ENCODE measurements around the gene TP53RK. TPM values are rescaled to one million over a fixed set of nuclear protein-coding genes. Genes with fewer than 3 reads are reported as not detected.
A peak's percentile ranks its signal among the peaks of the same experiment; 100 is the strongest.

The TP53RK gene
- total and polyA plus RNA-seq, 2 of the 13 experiments (the other 11 are each of a cell fraction or from before 2014, with no cell fraction given): 12.9 to 25.5 TPM

- TF ChIP-seq DNMT1 (CRISPR knock-in tag; IDR thresholded peaks at IDR 0.05): peak; percentile 96; the same call in 1 of the 2 replicates
- TF ChIP-seq NKX3-1 (CRISPR knock-in tag; IDR thresholded peaks at IDR 0.05): 0 out of 2 replicates have a peak, but pooled peaks have one; percentile 37
- TF ChIP-seq, protein P1, sequence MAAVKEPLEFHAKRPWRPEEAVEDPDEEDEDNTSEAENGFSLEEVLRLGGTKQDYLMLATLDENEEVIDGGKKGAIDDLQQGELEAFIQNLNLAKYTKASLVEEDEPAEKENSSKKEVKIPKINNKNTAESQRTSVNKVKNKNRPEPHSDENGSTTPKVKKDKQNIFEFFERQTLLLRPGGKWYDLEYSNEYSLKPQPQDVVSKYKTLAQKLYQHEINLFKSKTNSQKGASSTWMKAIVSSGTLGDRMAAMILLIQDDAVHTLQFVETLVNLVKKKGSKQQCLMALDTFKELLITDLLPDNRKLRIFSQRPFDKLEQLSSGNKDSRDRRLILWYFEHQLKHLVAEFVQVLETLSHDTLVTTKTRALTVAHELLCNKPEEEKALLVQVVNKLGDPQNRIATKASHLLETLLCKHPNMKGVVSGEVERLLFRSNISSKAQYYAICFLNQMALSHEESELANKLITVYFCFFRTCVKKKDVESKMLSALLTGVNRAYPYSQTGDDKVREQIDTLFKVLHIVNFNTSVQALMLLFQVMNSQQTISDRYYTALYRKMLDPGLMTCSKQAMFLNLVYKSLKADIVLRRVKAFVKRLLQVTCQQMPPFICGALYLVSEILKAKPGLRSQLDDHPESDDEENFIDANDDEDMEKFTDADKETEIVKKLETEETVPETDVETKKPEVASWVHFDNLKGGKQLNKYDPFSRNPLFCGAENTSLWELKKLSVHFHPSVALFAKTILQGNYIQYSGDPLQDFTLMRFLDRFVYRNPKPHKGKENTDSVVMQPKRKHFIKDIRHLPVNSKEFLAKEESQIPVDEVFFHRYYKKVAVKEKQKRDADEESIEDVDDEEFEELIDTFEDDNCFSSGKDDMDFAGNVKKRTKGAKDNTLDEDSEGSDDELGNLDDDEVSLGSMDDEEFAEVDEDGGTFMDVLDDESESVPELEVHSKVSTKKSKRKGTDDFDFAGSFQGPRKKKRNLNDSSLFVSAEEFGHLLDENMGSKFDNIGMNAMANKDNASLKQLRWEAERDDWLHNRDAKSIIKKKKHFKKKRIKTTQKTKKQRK (IDR thresholded peaks at IDR 0.05; ENCODE audit: low read length): no peak
- TF ChIP-seq ATAD3A (CRISPR knock-in tag; IDR thresholded peaks at IDR 0.05): peak; percentile 17; the same call in 1 of the 2 replicates
- TF ChIP-seq ZSCAN22 (CRISPR knock-in tag; IDR thresholded peaks at IDR 0.05): no peak; the same call in 1 of the 2 replicates
- TF ChIP-seq SP4 (CRISPR knock-in tag; IDR thresholded peaks at IDR 0.05): peak; percentile 57; the same call in 1 of the 2 replicates
- peak; percentile 18; the same call in 1 of the 2 replicates for TF ChIP-seq ZNF264 (CRISPR knock-in tag; IDR thresholded peaks at IDR 0.05)
- TF ChIP-seq ZSCAN20 (CRISPR knock-in tag; IDR thresholded peaks at IDR 0.05; ENCODE audit: borderline replicate concordance): peak; percentile 75; the same call in 1 of the 2 replicates
- 0 out of 2 replicates have a peak, but pooled peaks have one; percentile 36 for TF ChIP-seq TFAP4 (IDR thresholded peaks at IDR 0.05; ENCODE audit: borderline replicate concordance, low read depth)
- 0 out of 3 replicates have a peak, but pooled peaks have one; percentile 15 for TF ChIP-seq MXI1 (IDR thresholded peaks at IDR 0.05; ENCODE audit: borderline replicate concordance, low read depth, low read length)
- TF ChIP-seq ZNF484 (CRISPR knock-in tag; IDR thresholded peaks at IDR 0.05; ENCODE audit: borderline replicate concordance, low read depth): no peak; the same call in 1 of the 2 replicates
- TF ChIP-seq, protein P2, sequence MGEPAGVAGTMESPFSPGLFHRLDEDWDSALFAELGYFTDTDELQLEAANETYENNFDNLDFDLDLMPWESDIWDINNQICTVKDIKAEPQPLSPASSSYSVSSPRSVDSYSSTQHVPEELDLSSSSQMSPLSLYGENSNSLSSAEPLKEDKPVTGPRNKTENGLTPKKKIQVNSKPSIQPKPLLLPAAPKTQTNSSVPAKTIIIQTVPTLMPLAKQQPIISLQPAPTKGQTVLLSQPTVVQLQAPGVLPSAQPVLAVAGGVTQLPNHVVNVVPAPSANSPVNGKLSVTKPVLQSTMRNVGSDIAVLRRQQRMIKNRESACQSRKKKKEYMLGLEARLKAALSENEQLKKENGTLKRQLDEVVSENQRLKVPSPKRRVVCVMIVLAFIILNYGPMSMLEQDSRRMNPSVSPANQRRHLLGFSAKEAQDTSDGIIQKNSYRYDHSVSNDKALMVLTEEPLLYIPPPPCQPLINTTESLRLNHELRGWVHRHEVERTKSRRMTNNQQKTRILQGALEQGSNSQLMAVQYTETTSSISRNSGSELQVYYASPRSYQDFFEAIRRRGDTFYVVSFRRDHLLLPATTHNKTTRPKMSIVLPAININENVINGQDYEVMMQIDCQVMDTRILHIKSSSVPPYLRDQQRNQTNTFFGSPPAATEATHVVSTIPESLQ (CRISPR knock-in tag; conservative IDR thresholded peaks at IDR 0.05): no peak; the same call in 1 of the 2 replicates
- TF ChIP-seq ZNF235 (CRISPR knock-in tag; IDR thresholded peaks at IDR 0.05; ENCODE audit: borderline replicate concordance): 0 out of 2 replicates have a peak, but pooled peaks have one; percentile 69
- peak; percentile 24; the same call in 1 of the 2 replicates for TF ChIP-seq FOXC1 (CRISPR knock-in tag; IDR thresholded peaks at IDR 0.05; ENCODE audit: borderline replicate concordance)
- TF ChIP-seq, protein P3, sequence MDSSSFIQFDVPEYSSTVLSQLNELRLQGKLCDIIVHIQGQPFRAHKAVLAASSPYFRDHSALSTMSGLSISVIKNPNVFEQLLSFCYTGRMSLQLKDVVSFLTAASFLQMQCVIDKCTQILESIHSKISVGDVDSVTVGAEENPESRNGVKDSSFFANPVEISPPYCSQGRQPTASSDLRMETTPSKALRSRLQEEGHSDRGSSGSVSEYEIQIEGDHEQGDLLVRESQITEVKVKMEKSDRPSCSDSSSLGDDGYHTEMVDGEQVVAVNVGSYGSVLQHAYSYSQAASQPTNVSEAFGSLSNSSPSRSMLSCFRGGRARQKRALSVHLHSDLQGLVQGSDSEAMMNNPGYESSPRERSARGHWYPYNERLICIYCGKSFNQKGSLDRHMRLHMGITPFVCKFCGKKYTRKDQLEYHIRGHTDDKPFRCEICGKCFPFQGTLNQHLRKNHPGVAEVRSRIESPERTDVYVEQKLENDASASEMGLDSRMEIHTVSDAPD (CRISPR knock-in tag; IDR thresholded peaks at IDR 0.05): peak; percentile 87
- peak; percentile 19; the same call in 1 of the 2 replicates for TF ChIP-seq ZSCAN21 (CRISPR knock-in tag; IDR thresholded peaks at IDR 0.05; ENCODE audit: borderline replicate concordance)
- TF ChIP-seq, protein P4, sequence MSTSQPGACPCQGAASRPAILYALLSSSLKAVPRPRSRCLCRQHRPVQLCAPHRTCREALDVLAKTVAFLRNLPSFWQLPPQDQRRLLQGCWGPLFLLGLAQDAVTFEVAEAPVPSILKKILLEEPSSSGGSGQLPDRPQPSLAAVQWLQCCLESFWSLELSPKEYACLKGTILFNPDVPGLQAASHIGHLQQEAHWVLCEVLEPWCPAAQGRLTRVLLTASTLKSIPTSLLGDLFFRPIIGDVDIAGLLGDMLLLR (CRISPR knock-in tag; IDR thresholded peaks at IDR 0.05): peak; percentile 84
Observed at GRCh38 chr20:46651091-46651962, 37.9 kb downstream of the TP53RK start, which contains the start of gene SLC13A3 (continued).

Data from HepG2 (cell line).